Activated naive CD8-positive, alpha-beta T cell treated with anti-CD3 and anti-CD28 coated beads, Interleukin-2, amount 10 ng/mL, durations not matched to agents 7 days and 5 days (primary cell): ENCODE data around the gene TMEM86A. TPM values are rescaled to one million over a fixed set of nuclear protein-coding genes. Genes with fewer than 3 reads are reported as not detected.

ENCODE experiments used
- ATAC-seq: fragments of 150-1000 bp; cut with Tn5 transposase; one replicate; pipeline ENCODE4 v1.10.0; 2021; ENCODE audit warnings: low read depth, moderate library complexity
- POLR2A ChIA-PET: fragments of 350-600 bp; sonication (Branson Sonifier 250); formaldehyde crosslinking; loops from one replicate; lab custom pipeline; 2021; ENCODE audit warnings: antibody characterized with exemption; lab: Charles Lee
- DNase-seq: peaks from one replicate; pipeline ENCODE4 v3.0.0; 2021
- H3K27ac Mint-ChIP-seq: one replicate; pipeline ENCODE4 v1.8.0; 2022; ENCODE audit warnings: mild to moderate bottlenecking, mixed read lengths
- H3K27me3 Mint-ChIP-seq: one replicate; pipeline ENCODE4 v1.8.0; 2022; ENCODE audit warnings: mild to moderate bottlenecking, moderate library complexity, mixed read lengths
- H3K36me3 Mint-ChIP-seq: one replicate; pipeline ENCODE4 v1.8.0; 2021; ENCODE audit warnings: mild to moderate bottlenecking, mixed read lengths
- H3K4me1 Mint-ChIP-seq: one replicate; pipeline ENCODE4 v1.8.0; 2021; ENCODE audit warnings: mixed read lengths
- H3K4me3 Mint-ChIP-seq: one replicate; pipeline ENCODE4 v1.8.0; 2022; ENCODE audit warnings: mild to moderate bottlenecking, moderate library complexity, mixed read lengths
- H3K9me3 Mint-ChIP-seq: one replicate; pipeline ENCODE4 v1.8.0; 2021; ENCODE audit warnings: mixed read lengths
- total RNA-seq, 2 experiments: library from RNA; stranded (reverse); gene quantifications; one replicate each; pipeline ENCODE4 v1.2.3, GENCODE V29; 2021

The TMEM86A gene
- total RNA-seq, 2 experiments from 2014 or later, result 1.4 to 1.7 TPM

- Mint-ChIP-seq H3K9me3 (no peaks in the 10 kb centered on the region), H3K4me1 (peaks cover 3% of the 10 kb centered on the region), H3K4me3 (no peak overlapping the region), H3K27me3 (no peaks in the 10 kb centered on the region), H3K36me3 (no peaks in the 10 kb centered on the region), H3K27ac (no peak overlapping the region)
- ATAC-seq (no peak), DNase-seq (no peak)
- POLR2A ChIA-PET, result interaction anchor here (0.6 kb wide), 1 partner anchor 268 kb away, joined by 5 read pairs; no protein-coding TSS in a partner anchor
These were observed 34.6 kb downstream of the TMEM86A start for GRCh38 chr11:18733202-18733601.

GRCh38 chr11:18736590-18737148 lies 38.1 kb downstream of the TMEM86A start:
- H3K9me3 Mint-ChIP-seq, result no peaks in the 10 kb centered on the region
- POLR2A ChIA-PET, result no interaction called here
- H3K4me3 Mint-ChIP-seq, result no peak overlapping the region
- H3K27ac Mint-ChIP-seq, result no peak overlapping the region
- peaks cover 1% of the 10 kb centered on the region for H3K27me3 Mint-ChIP-seq
- no peak for ATAC-seq
- no peak for DNase-seq
- H3K36me3 Mint-ChIP-seq, result no peaks in the 10 kb centered on the region
- peaks cover 5% of the 10 kb centered on the region for H3K4me1 Mint-ChIP-seq

- H3K4me3 Mint-ChIP-seq, result no peak overlapping the region
- H3K27ac Mint-ChIP-seq, result no peak overlapping the region
- peaks cover 1% of the 10 kb centered on the region for H3K27me3 Mint-ChIP-seq
- no peaks in the 10 kb centered on the region for H3K9me3 Mint-ChIP-seq
- POLR2A ChIA-PET, result no interaction called here
- H3K4me1 Mint-ChIP-seq, result peaks cover 3% of the 10 kb centered on the region
- no peaks in the 10 kb centered on the region for H3K36me3 Mint-ChIP-seq
- DNase-seq (no peak), ATAC-seq (no peak)
These were observed 39.1 kb downstream of the TMEM86A start for GRCh38 chr11:18737642-18738041.

GRCh38 chr11:18739685-18740084 lies 41.1 kb downstream of the TMEM86A start:
- Mint-ChIP-seq H3K27ac (no peak overlapping the region), H3K9me3 (no peaks in the 10 kb centered on the region), H3K4me1 (peaks cover 3% of the 10 kb centered on the region), H3K27me3 (peaks cover 1% of the 10 kb centered on the region), H3K4me3 (no peak overlapping the region), H3K36me3 (no peaks in the 10 kb centered on the region)
- DNase-seq (no peak), ATAC-seq (no peak)
- POLR2A ChIA-PET, result no interaction called here

GRCh38 chr11:18741783-18742182 lies 43.2 kb downstream of the TMEM86A start:
- DNase-seq (no peak), ATAC-seq (no peak)
- no peak overlapping the region for H3K27ac Mint-ChIP-seq
- no peak overlapping the region for H3K4me3 Mint-ChIP-seq
- no peaks in the 10 kb centered on the region for H3K36me3 Mint-ChIP-seq
- peaks cover 1% of the 10 kb centered on the region for H3K27me3 Mint-ChIP-seq
- POLR2A ChIA-PET, result no interaction called here
- H3K9me3 Mint-ChIP-seq, result no peaks in the 10 kb centered on the region
- H3K4me1 Mint-ChIP-seq, result peaks cover 3% of the 10 kb centered on the region

- no peaks in the 10 kb centered on the region for H3K9me3 Mint-ChIP-seq
- H3K4me3 Mint-ChIP-seq, result no peak overlapping the region
- no peak for DNase-seq
- POLR2A ChIA-PET, result no interaction called here
- H3K27me3 Mint-ChIP-seq, result peaks cover 1% of the 10 kb centered on the region
- peaks cover 2% of the 10 kb centered on the region for H3K4me1 Mint-ChIP-seq
- ATAC-seq, result no peak
- H3K27ac Mint-ChIP-seq, result no peak overlapping the region
- no peaks in the 10 kb centered on the region for H3K36me3 Mint-ChIP-seq
These were observed 44.8 kb downstream of the TMEM86A start for GRCh38 chr11:18743365-18743764.

- POLR2A ChIA-PET, result no interaction called here
- DNase-seq, result no peak
- Mint-ChIP-seq H3K27ac (no peak overlapping the region), H3K9me3 (no peaks in the 10 kb centered on the region), H3K4me3 (no peak overlapping the region), H3K36me3 (no peaks in the 10 kb centered on the region), H3K4me1 (peaks cover 2% of the 10 kb centered on the region), H3K27me3 (peaks cover 1% of the 10 kb centered on the region)
- ATAC-seq, result no peak
These were observed 45.4 kb downstream of the TMEM86A start for GRCh38 chr11:18743900-18744514.

- DNase-seq, result no peak
- Mint-ChIP-seq H3K36me3 (no peaks in the 10 kb centered on the region), H3K4me1 (no peaks in the 10 kb centered on the region), H3K27me3 (no peaks in the 10 kb centered on the region), H3K27ac (no peak overlapping the region), H3K4me3 (no peak overlapping the region), H3K9me3 (no peaks in the 10 kb centered on the region)
- POLR2A ChIA-PET, result no interaction called here
- ATAC-seq, result no peak
These were observed 46.7 kb downstream of the TMEM86A start for GRCh38 chr11:18745251-18745650.

- no peak for DNase-seq
- ATAC-seq, result no peak
- no peaks in the 10 kb centered on the region for H3K4me1 Mint-ChIP-seq
- H3K27me3 Mint-ChIP-seq, result peaks cover 6% of the 10 kb centered on the region
- H3K4me3 Mint-ChIP-seq, result no peak overlapping the region
- H3K36me3 Mint-ChIP-seq, result no peaks in the 10 kb centered on the region
- no peak overlapping the region for H3K27ac Mint-ChIP-seq
- POLR2A ChIA-PET, result no interaction called here
- no peaks in the 10 kb centered on the region for H3K9me3 Mint-ChIP-seq
These were observed 50.3 kb downstream of the TMEM86A start for GRCh38 chr11:18748766-18749365.

GRCh38 chr11:18749681-18750319 lies 51.2 kb downstream of the TMEM86A start:
- no peaks in the 10 kb centered on the region for H3K4me1 Mint-ChIP-seq
- H3K27ac Mint-ChIP-seq, result no peak overlapping the region
- ATAC-seq (no peak), DNase-seq (no peak)
- H3K36me3 Mint-ChIP-seq, result no peaks in the 10 kb centered on the region
- H3K4me3 Mint-ChIP-seq, result no peak overlapping the region
- H3K9me3 Mint-ChIP-seq, result no peaks in the 10 kb centered on the region
- peaks cover 8% of the 10 kb centered on the region for H3K27me3 Mint-ChIP-seq
- POLR2A ChIA-PET, result no interaction called here

- Mint-ChIP-seq H3K4me1 (no peaks in the 10 kb centered on the region), H3K4me3 (no peak overlapping the region), H3K9me3 (no peaks in the 10 kb centered on the region), H3K36me3 (no peaks in the 10 kb centered on the region), H3K27ac (no peak overlapping the region), H3K27me3 (peaks cover 8% of the 10 kb centered on the region)
- ATAC-seq (no peak), DNase-seq (no peak)
- POLR2A ChIA-PET, result no interaction called here
These were observed 52.4 kb downstream of the TMEM86A start for GRCh38 chr11:18750944-18751343.

GRCh38 chr11:18752502-18752901 lies 53.9 kb downstream of the TMEM86A start:
- H3K27ac Mint-ChIP-seq, result no peak overlapping the region
- H3K4me3 Mint-ChIP-seq, result no peak overlapping the region
- POLR2A ChIA-PET, result no interaction called here
- peaks cover 8% of the 10 kb centered on the region for H3K27me3 Mint-ChIP-seq
- no peak for ATAC-seq
- DNase-seq, result no peak
- H3K4me1 Mint-ChIP-seq, result no peaks in the 10 kb centered on the region
- no peaks in the 10 kb centered on the region for H3K36me3 Mint-ChIP-seq
- H3K9me3 Mint-ChIP-seq, result no peaks in the 10 kb centered on the region

- Mint-ChIP-seq H3K36me3 (no peaks in the 10 kb centered on the region), H3K4me1 (no peaks in the 10 kb centered on the region), H3K9me3 (no peaks in the 10 kb centered on the region), H3K27me3 (peaks cover 8% of the 10 kb centered on the region), H3K27ac (no peak overlapping the region), H3K4me3 (no peak overlapping the region)
- ATAC-seq (no peak), DNase-seq (no peak)
- POLR2A ChIA-PET, result no interaction called here
These were observed 55.7 kb downstream of the TMEM86A start for GRCh38 chr11:18754308-18754707.
